Panc1 (cell line): ENCODE measurements around the gene TYRO3.

Source experiments
- POLR2AphosphoS5 ChIP-seq: IDR thresholded peaks from 2 replicates; pipeline ENCODE4 v1.6.1; 2012; ENCODE audit warnings: mild to moderate bottlenecking, low read depth, low read length, moderate library complexity
- REST ChIP-seq, 2 experiments: IDR thresholded peaks; 2 replicates each; pipeline ENCODE4 v1.6.1; 2011 to 2012; ENCODE audit warnings: low read depth in 2 of 2, control low read depth in 1 of 2, low read length in 1 of 2, mild to moderate bottlenecking in 1 of 2, moderate library complexity in 1 of 2; ENCODE audit not compliant: insufficient read depth in 1 of 2
- SIN3A ChIP-seq: IDR thresholded peaks from 2 replicates; pipeline ENCODE4 v1.6.1; 2012; ENCODE audit warnings: low read depth, mild to moderate bottlenecking, low read length, moderate library complexity, borderline replicate concordance; ENCODE audit not compliant: insufficient read depth
- TCF7L2 ChIP-seq: IDR thresholded peaks from 2 replicates; pipeline ENCODE4 v1.6.1; 2011; ENCODE audit warnings: mild to moderate bottlenecking, low read depth, low read length, inconsistent platforms
- TF ChIP-seq, protein P1 (sequence below): fragments of 450-650 bp; IDR thresholded peaks from 2 replicates; pipeline ENCODE4 v1.5.1; 2017; ENCODE audit warnings: mild to moderate bottlenecking

- TF ChIP-seq, protein P1, sequence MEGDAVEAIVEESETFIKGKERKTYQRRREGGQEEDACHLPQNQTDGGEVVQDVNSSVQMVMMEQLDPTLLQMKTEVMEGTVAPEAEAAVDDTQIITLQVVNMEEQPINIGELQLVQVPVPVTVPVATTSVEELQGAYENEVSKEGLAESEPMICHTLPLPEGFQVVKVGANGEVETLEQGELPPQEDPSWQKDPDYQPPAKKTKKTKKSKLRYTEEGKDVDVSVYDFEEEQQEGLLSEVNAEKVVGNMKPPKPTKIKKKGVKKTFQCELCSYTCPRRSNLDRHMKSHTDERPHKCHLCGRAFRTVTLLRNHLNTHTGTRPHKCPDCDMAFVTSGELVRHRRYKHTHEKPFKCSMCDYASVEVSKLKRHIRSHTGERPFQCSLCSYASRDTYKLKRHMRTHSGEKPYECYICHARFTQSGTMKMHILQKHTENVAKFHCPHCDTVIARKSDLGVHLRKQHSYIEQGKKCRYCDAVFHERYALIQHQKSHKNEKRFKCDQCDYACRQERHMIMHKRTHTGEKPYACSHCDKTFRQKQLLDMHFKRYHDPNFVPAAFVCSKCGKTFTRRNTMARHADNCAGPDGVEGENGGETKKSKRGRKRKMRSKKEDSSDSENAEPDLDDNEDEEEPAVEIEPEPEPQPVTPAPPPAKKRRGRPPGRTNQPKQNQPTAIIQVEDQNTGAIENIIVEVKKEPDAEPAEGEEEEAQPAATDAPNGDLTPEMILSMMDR, result no peak
- TF ChIP-seq POLR2AphosphoS5 (no peak), REST (IDR thresholded peaks at IDR 0.05; ENCODE audit: insufficient read depth in 1 of 2, low read depth in 2 of 2, low read length in 1 of 2) (no peak), SIN3A (no peak), TCF7L2 (no peak)
These were observed 38.0 kb downstream of the TYRO3 start for GRCh38 chr15:41596972-41597371.
